Activated CD4-positive, alpha-beta memory T cell treated with anti-CD3 and anti-CD28 coated beads for 36 hours (primary cell): ENCODE measurements around the gene SDR39U1. TPM values are rescaled to one million over a fixed set of nuclear protein-coding genes. Genes with fewer than 3 reads are reported as not detected.

Experiments
- CTCF ChIA-PET: fragments of 350-600 bp; sonication (Branson Sonifier 250); formaldehyde crosslinking; loops from one replicate; lab custom pipeline; 2021; ENCODE audit warnings: antibody characterized with exemption, inconsistent platforms; lab: Charles Lee
- POLR2A ChIA-PET: fragments of 350-600 bp; sonication (Branson Sonifier 250); formaldehyde crosslinking; loops from one replicate; lab custom pipeline; 2021; ENCODE audit warnings: antibody characterized with exemption; lab: Charles Lee
- DNase-seq: peaks from one replicate; pipeline ENCODE4 v3.0.0-alpha.2; 2020
- H3K27ac Mint-ChIP-seq: one replicate; pipeline ENCODE4 v1.8.0; 2021; ENCODE audit warnings: mixed read lengths
- H3K27me3 Mint-ChIP-seq: one replicate; pipeline ENCODE4 v1.8.0; 2021; ENCODE audit warnings: mixed read lengths
- H3K36me3 Mint-ChIP-seq: one replicate; pipeline ENCODE4 v1.8.0; 2021; ENCODE audit warnings: mixed read lengths
- H3K4me1 Mint-ChIP-seq: one replicate; pipeline ENCODE4 v1.8.0; 2021; ENCODE audit warnings: low read depth, mixed read lengths
- H3K4me3 Mint-ChIP-seq: one replicate; pipeline ENCODE4 v1.8.0; 2021; ENCODE audit warnings: mild to moderate bottlenecking, mixed read lengths
- H3K9me3 Mint-ChIP-seq: one replicate; pipeline ENCODE4 v1.8.0; 2021; ENCODE audit warnings: mixed read lengths
- intact Hi-C: fragments of 100-400 bp; cut with micrococcal nuclease; formaldehyde crosslinking; loops from one replicate; pipeline ENCODE4 v1.15.1; 2023
- total RNA-seq, 2 experiments: library from RNA; stranded (reverse); gene quantifications; one replicate each; pipeline ENCODE4 v1.2.3, GENCODE V29; 2021

Gene SDR39U1
- total RNA-seq, 2 experiments from 2014 or later, result 36.2 to 43.8 TPM

DNA sequence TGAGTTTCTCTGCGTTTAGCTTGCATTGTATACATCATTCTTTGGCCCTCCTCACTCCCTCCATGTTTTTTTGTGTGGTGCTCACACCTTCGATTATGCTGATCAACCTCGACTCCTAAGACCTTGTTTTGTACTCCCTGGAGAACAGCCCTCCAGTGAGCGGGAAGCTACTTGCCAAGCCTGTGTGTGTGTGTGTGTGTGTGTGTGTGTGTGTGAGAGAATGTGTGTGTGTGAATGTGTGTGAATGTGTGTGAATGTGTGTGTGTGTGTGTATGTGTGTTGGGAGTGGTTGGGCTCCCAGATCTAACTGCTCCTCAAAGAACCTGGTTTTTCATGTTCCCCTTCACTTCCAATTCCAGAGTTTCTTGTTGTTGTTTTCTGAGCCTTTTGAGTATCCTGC is 37.8 kb downstream of the SDR39U1 start:
- CTCF ChIA-PET, result interaction anchor here (1.1 to 3.0 kb wide), 4 partner anchors 14 to 39 kb away, joined by 3 to 10 read pairs (median 4); no protein-coding TSS in a partner anchor
- no peak overlapping the region for H3K4me3 Mint-ChIP-seq
- no peaks in the 10 kb centered on the region for H3K4me1 Mint-ChIP-seq
- no peak for DNase-seq
- H3K27me3 Mint-ChIP-seq, result peaks cover 10% of the 10 kb centered on the region
- H3K9me3 Mint-ChIP-seq, result no peaks in the 10 kb centered on the region
- intact Hi-C loops, result no loop called here
- H3K36me3 Mint-ChIP-seq, result no peaks in the 10 kb centered on the region
- H3K27ac Mint-ChIP-seq, result no peak overlapping the region
- POLR2A ChIA-PET, result no interaction called here

DNA sequence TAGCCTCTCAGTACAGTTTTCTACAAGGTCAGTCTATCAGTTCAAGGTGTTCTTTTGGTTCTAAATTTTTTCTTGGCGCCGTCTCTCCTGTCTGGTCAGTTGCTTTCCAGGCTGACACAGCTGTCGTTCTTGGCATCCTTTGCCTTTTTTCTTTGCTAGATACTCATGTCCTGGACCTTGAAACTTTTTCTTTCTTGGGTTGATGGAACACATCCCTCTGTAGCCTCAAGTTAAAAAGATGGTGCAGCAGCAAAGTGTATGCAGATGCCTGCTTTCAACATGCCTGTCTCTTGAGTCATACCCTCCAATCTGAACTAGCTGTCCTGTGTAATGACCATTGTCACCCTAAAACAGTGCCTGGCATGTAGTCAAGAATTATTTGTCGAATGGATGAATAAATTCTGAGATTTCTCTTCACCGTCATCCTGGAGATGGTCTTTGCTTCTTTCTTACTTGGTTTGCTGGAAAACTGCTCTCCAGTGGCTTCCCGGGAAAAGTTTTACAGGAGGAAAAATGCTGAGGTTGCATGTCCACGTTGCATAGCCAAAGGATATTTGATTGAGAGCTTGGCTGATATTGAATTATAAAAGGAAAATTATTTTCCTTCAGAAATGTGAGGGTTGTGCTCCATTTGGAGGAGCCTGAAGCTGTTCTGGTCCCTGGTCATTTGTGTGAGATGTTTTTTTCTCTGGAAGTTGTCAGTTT is 39.1 kb downstream of the SDR39U1 start:
- Mint-ChIP-seq H3K4me1 (peaks cover 7% of the 10 kb centered on the region), H3K36me3 (no peaks in the 10 kb centered on the region)
- CTCF ChIA-PET, result interaction anchor here (1.1 to 1.7 kb wide), 4 partner anchors 28 to 70 kb away, joined by 3 to 6 read pairs (median 4); no protein-coding TSS in a partner anchor

DNA sequence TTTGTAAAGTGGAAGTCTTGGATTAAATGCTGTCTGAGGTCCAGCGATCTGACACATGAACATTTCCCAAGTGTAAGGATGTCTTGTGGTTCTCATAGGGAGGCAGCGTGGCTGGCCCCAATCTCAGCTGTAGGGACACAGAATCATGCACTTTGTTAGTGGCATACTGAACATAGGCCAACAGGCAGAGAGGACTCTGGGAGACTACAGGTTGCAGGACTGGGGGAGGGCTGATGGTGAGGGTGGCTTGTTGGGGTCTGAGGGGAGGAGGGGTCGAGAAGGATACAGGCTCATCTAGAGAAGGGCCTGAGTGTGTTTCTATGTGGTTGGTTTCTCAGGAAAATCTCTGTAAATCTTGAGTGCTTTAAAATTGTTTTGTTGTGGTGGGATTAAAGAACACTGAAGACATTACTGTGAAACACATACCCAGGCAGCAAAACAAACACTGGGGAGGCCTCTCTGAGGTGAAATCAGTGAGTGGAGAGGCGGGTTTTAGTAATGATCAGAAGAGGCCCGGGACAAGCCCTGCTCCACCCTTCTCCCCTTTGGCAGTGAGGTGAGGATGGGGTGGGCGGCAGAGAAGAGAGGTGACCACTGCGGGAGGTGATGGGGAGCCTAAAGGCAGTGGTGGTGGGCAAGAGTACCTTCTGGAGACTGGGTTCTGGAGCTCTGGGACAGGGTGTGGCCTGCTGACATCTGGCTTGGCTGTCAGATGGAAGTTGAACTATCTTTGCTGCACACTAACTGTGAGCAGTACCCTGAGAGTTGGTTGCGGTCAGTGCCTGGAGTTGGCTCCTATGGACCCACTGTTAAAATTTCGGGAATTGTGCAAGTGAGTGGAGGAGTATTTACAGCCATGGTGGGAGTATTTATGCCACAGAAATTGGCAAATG is 40.5 kb downstream of the SDR39U1 start:
- Mint-ChIP-seq H3K4me1 (peaks cover 7% of the 10 kb centered on the region), H3K27me3 (peaks cover 14% of the 10 kb centered on the region), H3K9me3 (no peaks in the 10 kb centered on the region), H3K36me3 (no peaks in the 10 kb centered on the region), H3K4me3 (no peak overlapping the region), H3K27ac (no peak overlapping the region)
- DNase-seq, result no peak
- ChIA-PET POLR2A (no interaction called here), CTCF (interaction anchor here (1.4 to 1.5 kb wide), 3 partner anchors 29 to 69 kb away, joined by 4 to 6 read pairs (median 4); no protein-coding TSS in a partner anchor)
- intact Hi-C loops, result no loop called here

More for the DNA sequence above, 39.1 kb downstream of the SDR39U1 start:
- DNase-seq, result no peak
- POLR2A ChIA-PET, result no interaction called here
- intact Hi-C loops, result no loop called here
- no peak overlapping the region for H3K27ac Mint-ChIP-seq
- H3K9me3 Mint-ChIP-seq, result no peaks in the 10 kb centered on the region
- no peak overlapping the region for H3K4me3 Mint-ChIP-seq
- H3K27me3 Mint-ChIP-seq, result peaks cover 14% of the 10 kb centered on the region

DNA sequence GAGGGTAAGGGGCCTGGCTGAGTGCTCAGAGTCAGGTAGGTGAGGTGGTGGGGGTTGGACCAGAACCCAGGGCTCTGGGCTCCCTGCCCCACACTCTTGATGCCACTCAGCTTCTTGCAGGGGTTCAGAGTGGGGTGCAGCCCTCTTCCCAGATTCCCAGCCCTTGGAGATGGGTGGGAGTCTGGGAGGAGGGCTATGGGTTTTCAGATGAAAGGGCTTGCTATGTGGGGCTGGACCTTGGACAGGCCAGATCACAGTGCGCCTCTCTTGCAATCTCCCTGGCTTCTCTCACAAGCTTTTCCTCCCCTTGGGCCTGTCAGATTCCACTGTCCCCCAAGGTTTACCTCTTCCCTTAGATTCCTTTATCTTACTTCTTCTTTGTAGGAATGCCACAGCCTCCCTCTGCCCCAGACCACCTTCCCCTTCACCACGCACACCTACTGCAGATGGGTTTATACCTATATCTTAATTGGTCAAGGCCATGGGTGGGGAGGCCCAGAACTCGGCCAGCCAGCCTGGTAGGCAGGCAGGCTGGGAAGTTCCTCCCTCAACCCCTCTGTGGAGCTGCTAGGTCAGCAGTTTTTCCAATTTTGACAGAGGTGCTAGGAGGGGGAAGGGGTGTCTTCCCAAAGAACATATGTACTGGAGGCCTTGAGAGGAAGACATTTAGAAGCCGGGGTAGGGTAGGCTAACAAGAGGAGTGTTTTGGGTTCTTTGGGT is 42.4 kb downstream of the SDR39U1 start:
- intact Hi-C loops, result no loop called here
- no peak overlapping the region for H3K27ac Mint-ChIP-seq
- ChIA-PET POLR2A (no interaction called here), CTCF (interaction anchor here (1.0 to 1.2 kb wide), 2 partner anchors 25 to 67 kb away, joined by 3 to 6 read pairs; no protein-coding TSS in a partner anchor)
- no peaks in the 10 kb centered on the region for H3K9me3 Mint-ChIP-seq
- no peak overlapping the region for H3K4me3 Mint-ChIP-seq
- H3K36me3 Mint-ChIP-seq, result no peaks in the 10 kb centered on the region
- DNase-seq, result no peak
- peaks cover 7% of the 10 kb centered on the region for H3K4me1 Mint-ChIP-seq
- H3K27me3 Mint-ChIP-seq, result peaks cover 12% of the 10 kb centered on the region

DNA sequence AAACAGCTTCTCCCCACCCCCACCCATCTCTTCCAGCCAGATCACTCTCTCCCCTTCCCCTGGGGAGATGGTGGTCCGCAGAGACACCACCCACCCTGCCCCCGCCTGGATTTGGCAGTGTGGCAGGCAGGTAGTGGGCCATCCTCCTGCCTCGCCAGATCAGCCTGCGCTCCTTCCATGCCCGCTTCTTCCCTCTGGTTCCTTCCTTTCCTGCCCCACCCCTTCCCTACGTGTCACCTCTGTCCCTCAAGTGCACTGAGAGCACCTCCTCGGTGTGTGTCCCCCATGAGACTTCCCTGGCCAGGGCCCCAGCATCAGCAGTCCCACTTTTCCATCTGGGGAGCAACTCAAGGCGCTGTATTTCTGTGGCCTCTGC is 43.1 kb downstream of the SDR39U1 start:
- H3K27me3 Mint-ChIP-seq, result peaks cover 12% of the 10 kb centered on the region
- intact Hi-C loops, result no loop called here
- peaks cover 7% of the 10 kb centered on the region for H3K4me1 Mint-ChIP-seq
- H3K27ac Mint-ChIP-seq, result no peak overlapping the region
- ChIA-PET POLR2A (interaction anchor here (1.2 kb wide), 1 partner anchor 31 kb away, joined by 4 read pairs; the partner anchor contains the start of gene KHNYN), CTCF (interaction anchor here (1.1 kb wide), 1 partner anchor 66 kb away, joined by 3 read pairs; no protein-coding TSS in a partner anchor)
- H3K4me3 Mint-ChIP-seq, result no peak overlapping the region
- no peaks in the 10 kb centered on the region for H3K9me3 Mint-ChIP-seq
- no peaks in the 10 kb centered on the region for H3K36me3 Mint-ChIP-seq
- DNase-seq, result no peak

DNA sequence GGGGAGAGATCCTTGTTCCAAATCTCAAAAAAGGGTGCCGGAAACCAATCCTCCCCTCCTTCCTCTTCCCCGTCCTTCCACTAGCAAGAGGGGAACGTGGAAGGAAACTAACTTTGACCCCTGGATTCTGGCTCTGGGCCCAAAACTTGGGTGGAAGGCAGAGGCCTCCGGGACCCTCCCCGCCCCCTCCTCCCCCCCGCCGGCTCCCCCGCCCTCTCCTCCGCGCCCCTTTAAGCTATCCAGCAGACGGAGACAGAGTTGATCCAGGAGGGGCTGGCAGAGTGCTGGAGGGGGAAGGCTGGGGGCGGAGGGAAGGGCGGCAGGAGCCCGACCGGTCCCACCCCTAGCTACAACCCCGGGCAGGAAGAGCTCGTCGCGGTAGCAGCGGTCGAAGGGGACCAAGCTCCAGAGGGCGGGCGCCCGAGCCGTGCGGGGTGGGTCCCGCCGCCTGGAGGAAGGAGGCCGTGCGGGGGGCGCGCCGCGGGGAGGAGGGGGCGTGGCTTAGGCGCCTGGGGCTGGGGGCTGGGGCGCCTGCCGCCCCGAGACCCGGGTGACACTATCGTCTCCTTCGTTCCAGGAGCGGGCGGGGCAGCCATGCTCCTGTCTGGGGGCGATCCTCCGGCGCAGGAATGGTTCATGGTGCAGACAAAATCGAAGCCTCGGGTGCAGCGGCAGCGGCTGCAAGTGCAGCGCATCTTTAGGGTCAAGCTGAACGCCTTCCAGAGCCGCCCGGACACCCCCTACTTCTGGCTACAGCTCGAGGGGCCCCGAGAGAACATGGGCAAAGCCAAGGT is 43.7 kb downstream of the SDR39U1 start, which contains the start of gene NYNRIN:
NYNRIN (plus strand) TSS at position 351 of the 794 bp plus-strand sequence; CDS start at position 595, 244 bp downstream.
- Mint-ChIP-seq H3K27ac (no peak within 1 kb of the TSS), H3K9me3 (no peaks in the 10 kb centered on the region), H3K36me3 (no peaks in the 10 kb centered on the region), H3K4me1 (peaks cover 7% of the 10 kb centered on the region), H3K4me3 (no peak within 1 kb of the TSS), H3K27me3 (peaks cover 12% of the 10 kb centered on the region)
- ChIA-PET CTCF (interaction anchor here (0.9 to 1.1 kb wide), 2 partner anchors 33 to 65 kb away, joined by 3 read pairs; no protein-coding TSS in a partner anchor), POLR2A (interaction anchor here (1.2 kb wide), 1 partner anchor 32 kb away, joined by 4 read pairs; the partner anchor contains the start of gene KHNYN)
- DNase-seq, result peak; percentile 34
- intact Hi-C loops, result no loop called here

DNA sequence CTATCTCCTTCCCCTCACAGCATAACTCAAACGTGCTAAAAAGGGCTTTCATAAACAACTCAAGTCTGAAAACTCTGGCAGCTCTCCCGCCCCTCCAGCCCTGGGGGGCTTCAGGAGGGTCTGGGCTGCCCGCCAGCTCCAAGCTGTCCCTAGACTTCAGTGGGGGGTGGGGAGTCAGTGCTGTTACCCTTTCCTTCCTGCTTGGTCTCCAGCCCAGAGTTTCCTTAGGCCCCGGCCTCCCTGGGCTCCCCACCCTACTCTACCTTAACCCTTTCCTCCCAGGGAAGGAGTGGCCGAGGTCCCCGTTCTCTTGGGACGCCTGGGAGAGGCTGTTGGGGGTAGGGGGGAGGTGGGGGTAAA is 44.3 kb downstream of the SDR39U1 start:
- H3K27me3 Mint-ChIP-seq, result peaks cover 9% of the 10 kb centered on the region
- POLR2A ChIA-PET, result interaction anchor here (1.2 kb wide), 1 partner anchor 32 kb away, joined by 4 read pairs; the partner anchor contains the start of gene KHNYN
- intact Hi-C loops, result no loop called here
- no peak overlapping the region for H3K27ac Mint-ChIP-seq
- no peak overlapping the region for H3K4me3 Mint-ChIP-seq
- no peaks in the 10 kb centered on the region for H3K36me3 Mint-ChIP-seq
- CTCF ChIA-PET, result interaction anchor here (0.9 to 1.1 kb wide), 2 partner anchors 33 to 65 kb away, joined by 3 read pairs; no protein-coding TSS in a partner anchor
- no peaks in the 10 kb centered on the region for H3K9me3 Mint-ChIP-seq
- DNase-seq, result no peak
- H3K4me1 Mint-ChIP-seq, result peaks cover 7% of the 10 kb centered on the region

DNA sequence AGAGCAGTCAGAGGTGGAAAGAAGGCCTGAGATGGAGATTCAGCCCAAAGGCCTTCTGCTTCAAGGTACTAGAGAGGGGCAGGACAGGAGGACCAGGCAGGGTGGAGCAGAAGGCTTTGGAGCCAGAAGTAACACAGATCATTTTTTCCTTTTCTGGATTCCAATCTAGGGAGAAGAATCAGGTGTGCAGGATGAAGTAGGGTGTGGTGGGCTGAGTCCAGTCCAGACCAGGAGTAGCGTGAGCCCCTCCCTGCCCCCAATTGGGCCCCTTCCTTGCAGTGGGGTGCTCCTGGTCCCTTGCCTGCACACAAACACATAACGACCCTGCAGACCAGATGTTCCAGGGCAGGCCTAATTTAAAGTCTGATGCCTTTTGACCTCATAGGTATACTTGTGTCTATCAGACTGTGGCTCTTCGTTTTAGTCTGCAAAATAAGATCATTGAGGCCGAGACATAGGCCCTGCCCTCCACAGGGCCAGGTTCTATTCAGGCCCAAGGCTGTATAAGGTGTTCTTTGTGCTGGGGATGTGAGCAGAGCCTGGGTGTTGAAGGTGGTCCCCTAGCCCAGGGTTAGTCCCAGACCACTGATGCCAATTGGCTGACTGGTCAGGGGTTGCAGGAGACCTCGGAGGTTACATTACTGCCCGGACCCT is 44.8 kb downstream of the SDR39U1 start:
- Mint-ChIP-seq H3K27ac (no peak overlapping the region), H3K4me3 (no peak overlapping the region), H3K27me3 (peaks cover 4% of the 10 kb centered on the region), H3K36me3 (no peaks in the 10 kb centered on the region), H3K9me3 (no peaks in the 10 kb centered on the region), H3K4me1 (peaks cover 7% of the 10 kb centered on the region)
- ChIA-PET CTCF (no interaction called here), POLR2A (interaction anchor here (1.0 kb wide), 1 partner anchor 42 kb away, joined by 3 read pairs; no protein-coding TSS in a partner anchor)
- DNase-seq, result no peak
- intact Hi-C loops, result no loop called here

DNA sequence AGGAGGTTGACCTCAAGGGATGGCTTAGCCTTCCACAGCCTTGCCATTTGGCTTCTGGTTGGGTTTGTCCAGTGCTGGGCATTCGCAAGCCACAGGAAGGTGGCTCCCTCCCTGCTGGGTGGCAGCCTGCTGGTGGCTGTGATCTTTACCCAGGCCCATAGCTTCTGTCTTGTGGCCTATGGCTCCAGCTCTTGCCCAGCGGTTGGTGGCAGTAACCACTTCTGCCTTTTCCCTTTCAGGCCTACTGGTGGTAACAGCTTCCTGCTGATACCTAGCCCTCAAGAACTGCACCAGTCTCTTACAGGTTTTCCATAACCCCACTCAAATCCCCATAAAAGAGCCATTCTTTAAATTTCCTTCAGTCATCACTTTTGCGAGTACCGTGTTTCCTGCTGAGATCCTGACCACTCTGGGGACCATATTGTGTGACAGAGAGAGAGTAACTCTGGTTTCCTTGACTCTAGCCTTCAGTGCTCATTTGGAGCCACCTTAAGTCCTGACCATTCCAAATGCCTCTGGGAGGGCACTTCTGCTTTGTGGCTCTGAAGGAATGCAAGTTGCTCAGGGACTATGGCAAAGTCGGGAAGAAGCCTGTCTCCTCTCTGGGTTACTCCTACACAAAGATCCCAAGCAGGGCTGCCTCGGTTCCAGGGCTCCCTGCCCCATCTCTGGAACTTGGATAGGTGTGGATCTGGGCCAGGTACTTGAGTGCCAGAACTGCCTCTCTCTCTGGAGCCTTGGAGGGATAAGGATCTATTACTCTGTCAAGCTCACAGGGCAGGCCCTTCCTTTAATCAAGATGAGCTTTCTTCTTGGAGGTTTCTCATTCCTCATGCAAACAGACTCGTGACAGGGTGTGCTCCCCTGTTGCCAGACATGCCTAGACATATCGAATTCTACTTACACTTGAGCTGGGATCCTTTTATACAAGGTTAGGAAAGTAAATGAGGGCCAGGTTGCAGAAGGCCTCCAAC is 46.7 kb downstream of the SDR39U1 start:
- intact Hi-C loops, result no loop called here
- no peaks in the 10 kb centered on the region for H3K36me3 Mint-ChIP-seq
- ChIA-PET CTCF (interaction anchor here (0.6 to 1.7 kb wide), 4 partner anchors 10 to 36 kb away, joined by 3 to 6 read pairs (median 3); no protein-coding TSS in a partner anchor), POLR2A (no interaction called here)
- peaks cover 12% of the 10 kb centered on the region for H3K27me3 Mint-ChIP-seq
- no peak overlapping the region for H3K4me3 Mint-ChIP-seq
- H3K9me3 Mint-ChIP-seq, result no peaks in the 10 kb centered on the region
- H3K27ac Mint-ChIP-seq, result no peak overlapping the region
- peaks cover 7% of the 10 kb centered on the region for H3K4me1 Mint-ChIP-seq
- DNase-seq, result no peak

DNA sequence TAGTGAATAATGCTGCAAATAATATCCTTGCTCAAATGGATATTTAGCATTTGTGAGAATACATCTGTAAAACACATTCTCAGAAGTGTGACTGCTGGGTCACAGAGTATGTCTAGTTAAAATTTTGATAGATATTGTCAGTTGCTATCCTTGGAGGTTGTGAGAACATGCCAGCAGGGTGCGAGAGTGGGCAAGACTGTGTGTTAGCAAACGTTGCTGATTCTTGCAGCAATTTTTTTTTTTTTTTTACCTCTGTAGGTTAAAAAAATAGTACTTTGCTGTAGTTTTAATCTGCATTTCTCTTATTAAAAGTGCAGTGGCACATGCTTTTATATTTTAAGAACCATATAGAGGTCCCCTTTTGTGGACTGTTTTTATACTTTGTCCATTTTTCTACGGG is 48.3 kb downstream of the SDR39U1 start:
- no peak for DNase-seq
- Mint-ChIP-seq H3K9me3 (no peaks in the 10 kb centered on the region), H3K4me3 (no peak overlapping the region), H3K4me1 (peaks cover 2% of the 10 kb centered on the region), H3K27me3 (peaks cover 10% of the 10 kb centered on the region), H3K36me3 (no peaks in the 10 kb centered on the region), H3K27ac (no peak overlapping the region)
- CTCF ChIA-PET, result no interaction called here
- intact Hi-C loops, result no loop called here
- POLR2A ChIA-PET, result no interaction called here
